K562 (cell line): ENCODE measurements around the gene ACCSL. TPM values are rescaled to one million over a fixed set of nuclear protein-coding genes. Genes with fewer than 3 reads are reported as not detected.
A peak's percentile ranks its signal among the peaks of the same experiment; 100 is the strongest.

Experiments used
- ATAC-seq: fragments of 200-7000 bp; cut with Tn5 transposase; 3 replicates; pipeline ENCODE4 v1.9.1; 2020; ENCODE audit warnings: moderate library complexity
- BruUV-seq: library from RNA; stranded (reverse); fragments of 400-500 nt; replicated peaks from 2 replicates; lab custom pipeline; 2021; lab: Mats Ljungman, UMichigan
- CTCF ChIA-PET: fragments of 300-600 bp; formaldehyde crosslinking; extraction: SDS; loops from one replicate; lab custom pipeline; 2021; ENCODE audit warnings: low intra/inter-chr PET ratio; lab: Yijun Ruan, JAX
- POLR2A ChIA-PET: fragments of 300-600, 350-650 bp; sonication (Branson Sonifier 250); formaldehyde crosslinking; extraction: SDS; loops from one replicate; lab custom pipeline; 2021; ENCODE audit warnings: antibody characterized with exemption, inconsistent platforms; lab: Yijun Ruan, JAX
- DNase-seq, 4 experiments: peaks; one replicate each; pipeline versions ENCODE4 v3.0.0 to v3.0.0-alpha.2; 2011 to 2018; ENCODE audit warnings: low spot score in 3 of 4, mixed read lengths in 3 of 4; ENCODE audit errors: extremely low read depth in 1 of 4
- FAIRE-seq: peaks from 2 replicates; lab custom pipeline; 2011; peaks lifted over from hg19 to GRCh38; lab: Jason Lieb, UNC
- H2AFZ ChIP-seq: 2 replicates; pipeline ENCODE4 v1.6.0; 2011; ENCODE audit warnings: low read depth, low read length, control low read depth, inconsistent platforms
- H3K27ac ChIP-seq: fragments of 200-600 bp; 3 replicates; pipeline ENCODE4 v1.8.0; 2011; ENCODE audit warnings: low read depth, mild to moderate bottlenecking, control low read depth, inconsistent platforms, low read length, moderate library complexity, mixed read lengths; ENCODE audit errors: extremely low read depth
- H3K27me3 ChIP-seq, 2 experiments: fragments of 300-600 bp in 1 of 2; 2 replicates in 1 of 2; 3 replicates in 1 of 2; pipeline versions ENCODE4 v1.6.0 to v1.8.0; 2011; ENCODE audit warnings: inconsistent platforms in 2 of 2, low read length in 2 of 2, mild to moderate bottlenecking in 1 of 2, mixed read lengths in 1 of 2, moderate library complexity in 1 of 2; ENCODE audit not compliant: control insufficient read depth in 2 of 2, insufficient read depth in 2 of 2
- H3K36me3 ChIP-seq: fragments of 300-600 bp; 3 replicates; pipeline ENCODE4 v1.8.0; 2011; ENCODE audit warnings: mild to moderate bottlenecking, low read length, inconsistent platforms; ENCODE audit not compliant: control insufficient read depth, insufficient read depth
- H3K4me1 ChIP-seq, 2 experiments: fragments of 200-600 bp in 1 of 2; replicated peaks in 1 of 2; 2 replicates in 1 of 2; 3 replicates in 1 of 2; pipeline versions ENCODE4 v1.5.1 to v1.8.0; 2011; ENCODE audit warnings: inconsistent platforms in 2 of 2, low read length in 2 of 2, mild to moderate bottlenecking in 1 of 2, mixed read lengths in 1 of 2, moderate library complexity in 1 of 2; ENCODE audit not compliant: control insufficient read depth in 2 of 2, insufficient read depth in 2 of 2
- H3K4me2 ChIP-seq: 2 replicates; pipeline ENCODE4 v1.6.1; 2011; ENCODE audit warnings: low read length, control low read depth, inconsistent platforms, mixed read lengths; ENCODE audit not compliant: insufficient read depth
- H3K4me3 ChIP-seq: fragments of 200-600 bp; sonication (generic), shearing (Covaris generic); 2 replicates; pipeline ENCODE4 v1.5.1; 2016; ENCODE audit warnings: control low read depth, inconsistent platforms
- H3K79me2 ChIP-seq: fragments of 200-600 bp; 3 replicates; pipeline ENCODE4 v1.8.0; 2011; ENCODE audit warnings: low read length, inconsistent platforms; ENCODE audit not compliant: control insufficient read depth, insufficient read depth
- H3K9ac ChIP-seq, 2 experiments: 2 replicates each; pipeline versions ENCODE4 v1.6.0 to v1.6.1; 2011; ENCODE audit warnings: low read depth in 2 of 2, low read length in 2 of 2, control low read depth in 1 of 2, inconsistent platforms in 1 of 2, mild to moderate bottlenecking in 1 of 2, mixed read lengths in 1 of 2; ENCODE audit not compliant: insufficient read depth in 1 of 2
- H3K9me1 ChIP-seq: one replicate; pipeline ENCODE4 v1.6.0; 2011; ENCODE audit warnings: inconsistent platforms, mild to moderate bottlenecking, low read length, moderate library complexity; ENCODE audit not compliant: control insufficient read depth, insufficient read depth
- H3K9me3 ChIP-seq: replicated peaks from 2 replicates; pipeline ENCODE4 v1.5.1; 2011; ENCODE audit warnings: low read depth, low read length, inconsistent platforms; ENCODE audit not compliant: control insufficient read depth, insufficient read depth
- H4K20me1 ChIP-seq: replicated peaks from 2 replicates; pipeline ENCODE4 v1.6.1; 2011; ENCODE audit warnings: low read length, inconsistent platforms, mixed read lengths; ENCODE audit not compliant: control insufficient read depth, insufficient read depth
- CBFA2T2 ChIP-seq: fragments of 450-650 bp; conservative IDR thresholded peaks from 2 replicates; pipeline ENCODE4 v1.6.1; 2017; ENCODE audit warnings: mild to moderate bottlenecking
- CBFA2T3 ChIP-seq: fragments of 450-650 bp; IDR thresholded peaks from 2 replicates; pipeline ENCODE4 v1.6.1; 2017
- EWSR1 ChIP-seq: fragments of 450-650 bp; IDR thresholded peaks from 2 replicates; pipeline ENCODE4 v1.6.1; 2018; ENCODE audit warnings: borderline replicate concordance, mild to moderate bottlenecking, low read depth, moderate library complexity; ENCODE audit not compliant: partially characterized antibody
- GABPA ChIP-seq: fragments of 200-800 bp; sonication (Bioruptor generic); conservative IDR thresholded peaks from 2 replicates; pipeline ENCODE4 v1.6.1; 2016; ENCODE audit warnings: low read depth, missing genetic modification characterization, missing compliant biosample characterization
- KAT8 ChIP-seq: fragments of 450-650 bp; IDR thresholded peaks from 2 replicates; pipeline ENCODE4 v1.6.1; 2016; ENCODE audit warnings: low read depth, mild to moderate bottlenecking
- KLF13 ChIP-seq: fragments of 450-650 bp; IDR thresholded peaks from 2 replicates; pipeline ENCODE4 v1.6.1; 2016; ENCODE audit warnings: missing genetic modification characterization, low read depth, mild to moderate bottlenecking, missing compliant biosample characterization, moderate library complexity, borderline replicate concordance
- MCM2 ChIP-seq: fragments of 450-650 bp; IDR thresholded peaks from 2 replicates; pipeline ENCODE4 v1.6.1; 2017; ENCODE audit warnings: low read depth, mild to moderate bottlenecking
- MEF2A ChIP-seq: IDR thresholded peaks from 2 replicates; pipeline ENCODE4 v1.6.1; 2011; ENCODE audit warnings: low read depth, mild to moderate bottlenecking, low read length, moderate library complexity; ENCODE audit not compliant: control insufficient read depth
- THAP12 ChIP-seq: fragments of 250-450 bp; sonication (Bioruptor Pico); IDR thresholded peaks from 2 replicates; pipeline ENCODE4 v1.9.0; 2021; ENCODE audit warnings: mild to moderate bottlenecking, inconsistent platforms
- ZNF3 ChIP-seq: fragments of 250-450 bp; sonication (Bioruptor Pico); IDR thresholded peaks from 2 replicates; pipeline ENCODE4 v1.5.0; 2021; ENCODE audit warnings: mild to moderate bottlenecking, moderate library complexity
- ZNF766 ChIP-seq: fragments of 200-800 bp; sonication (Bioruptor generic); conservative IDR thresholded peaks from 2 replicates; pipeline ENCODE4 v1.6.1; 2016; ENCODE audit warnings: missing genetic modification characterization, missing compliant biosample characterization
- WGBS: fragments of 100-300 bp; shearing (Covaris generic); methylation state at CpG from one replicate; pipeline ENCODE4 v1.1.6; 2016; ENCODE audit warnings: low coverage, mixed read lengths; ENCODE audit not compliant: insufficient coverage; ENCODE audit errors: missing lambda C conversion rate; 5-methylcytosine and 5-hydroxymethylcytosine counted together
- in situ Hi-C: fragments of 300-500 bp; cut with MboI; formaldehyde crosslinking; loops from 4 replicates; pipeline ENCODE4 v1.15.0; 2018; ENCODE audit warnings: inconsistent platforms, mixed read lengths
- intact Hi-C: fragments of 100-400 bp; cut with micrococcal nuclease; formaldehyde crosslinking; loops from 2 replicates; pipeline ENCODE4 v1.14.2; 2022
- polyA plus RNA-seq, 8 experiments: library from polyadenylated mRNA; depleted of rRNA in 4 of 8; stranded (reverse) in 5 of 8; unstranded in 3 of 8; fragments of >200 nt; fragmentation: Nextera tagmentation in 2 of 8; fragmentation: Illumina TruSeq in 1 of 8; extraction: Ambion mirVana in 2 of 8; extraction: Trizol in 1 of 8; gene quantifications; 2 replicates each; pipeline versions ENCODE4 v1.2.1 to v1.2.3, GENCODE V29; 2011 to 2014; ENCODE audit warnings: inconsistent platforms in 1 of 8, missing spikeins in 1 of 8
- total RNA-seq, 7 experiments: library from RNA; depleted of rRNA in 6 of 7; stranded (reverse); fragments of >200 nt in 6 of 7; fragmentation: Illumina TruSeq in 2 of 7; extraction: Trizol in 2 of 7; gene quantifications; 2 replicates each; pipeline versions ENCODE4 v1.2.1 to v1.2.3, GENCODE V29; 2011 to 2021; ENCODE audit warnings: low replicate concordance in 1 of 7
- TF ChIP-seq, protein P1 (sequence below): IDR thresholded peaks from 2 replicates; pipeline ENCODE4 v1.6.1; 2012; ENCODE audit warnings: low read depth, low read length, improper control_type of control experiment, borderline replicate concordance
- TF ChIP-seq, protein P2 (sequence below): sonication (generic); formaldehyde crosslinking; IDR thresholded peaks from 2 replicates; pipeline ENCODE4 v1.8.0; 2022; ENCODE audit warnings: mild to moderate bottlenecking, missing genetic modification reagents
- TF ChIP-seq, protein P3 (sequence below): sonication (generic); formaldehyde crosslinking; IDR thresholded peaks from 2 replicates; pipeline ENCODE4 v1.8.0; 2022; ENCODE audit warnings: mild to moderate bottlenecking, missing genetic modification reagents

ACCSL gene
- total and polyA plus RNA-seq, 9 of the 15 experiments (the other 6 are each of a cell fraction or from before 2014, with no cell fraction given) = not detected

DNA sequence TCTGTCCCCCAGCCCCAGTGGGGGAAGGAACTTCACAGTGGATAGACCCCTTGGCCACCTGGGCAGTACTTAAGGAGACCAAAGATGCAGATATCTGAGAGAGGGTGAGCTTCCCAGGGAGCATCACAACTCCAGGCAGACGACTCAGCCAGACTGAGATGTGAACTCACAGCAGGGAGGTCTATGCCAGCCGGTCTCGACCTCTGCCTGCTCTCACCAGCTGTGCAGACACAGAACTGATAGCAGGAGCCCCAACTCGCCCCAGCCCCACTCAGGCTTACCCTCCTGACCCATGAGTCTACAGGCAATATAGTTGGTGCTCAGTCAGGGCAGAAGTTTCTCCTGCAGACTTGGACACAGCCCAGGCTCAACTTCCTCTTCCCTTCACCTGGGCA, 29.7 kb upstream of the ACCSL start:
- Histone ChIP-seq H3K4me3 (no peak overlapping the region), H3K9me1 (no peaks in the 10 kb centered on the region), H3K36me3 (no peaks in the 10 kb centered on the region), H2AFZ (no peak overlapping the region), H3K27ac (no peak overlapping the region), H3K4me2 (no peak overlapping the region), H3K4me1 (no peaks in the 10 kb centered on the region), H3K79me2 (no peaks in the 10 kb centered on the region), H3K9me3 (no peaks in the 10 kb centered on the region), H4K20me1 (no peaks in the 10 kb centered on the region), H3K9ac (no peak overlapping the region), H3K27me3 (peaks cover 0 to 18% of the 10 kb centered on the region in 2 experiments; a peak in 2 of 5 replicates)
- DNase-seq = no peak
- FAIRE-seq = no peak
- ATAC-seq = no peak; the same call in 2 of the 3 replicates
- in situ Hi-C loops (no loop called here), intact Hi-C loops (no loop called here)
- WGBS = 2% methylated on average over 4 of the region's 4 CpGs
- POLR2A ChIA-PET = interaction anchor here (0.6 to 1.2 kb wide), 2 partner anchors 14 to 26 kb away, joined by 3 read pairs; no protein-coding TSS in a partner anchor
- CTCF ChIA-PET = no interaction called here
- no TSS peak for BruUV-seq
- TF ChIP-seq CBFA2T3 (peak; percentile 15; the same call in 1 of the 2 replicates), KAT8 (no peak), ZNF3 (CRISPR knock-in tag) (no peak), EWSR1 (no peak), GABPA (tag) (no peak), THAP12 (CRISPR knock-in tag) (no peak), CBFA2T2 (peak; percentile 24), MEF2A (no peak), MCM2 (no peak), ZNF766 (CRISPR knock-in tag) (no peak), KLF13 (tag) (no peak)
- TF ChIP-seq, protein P1, sequence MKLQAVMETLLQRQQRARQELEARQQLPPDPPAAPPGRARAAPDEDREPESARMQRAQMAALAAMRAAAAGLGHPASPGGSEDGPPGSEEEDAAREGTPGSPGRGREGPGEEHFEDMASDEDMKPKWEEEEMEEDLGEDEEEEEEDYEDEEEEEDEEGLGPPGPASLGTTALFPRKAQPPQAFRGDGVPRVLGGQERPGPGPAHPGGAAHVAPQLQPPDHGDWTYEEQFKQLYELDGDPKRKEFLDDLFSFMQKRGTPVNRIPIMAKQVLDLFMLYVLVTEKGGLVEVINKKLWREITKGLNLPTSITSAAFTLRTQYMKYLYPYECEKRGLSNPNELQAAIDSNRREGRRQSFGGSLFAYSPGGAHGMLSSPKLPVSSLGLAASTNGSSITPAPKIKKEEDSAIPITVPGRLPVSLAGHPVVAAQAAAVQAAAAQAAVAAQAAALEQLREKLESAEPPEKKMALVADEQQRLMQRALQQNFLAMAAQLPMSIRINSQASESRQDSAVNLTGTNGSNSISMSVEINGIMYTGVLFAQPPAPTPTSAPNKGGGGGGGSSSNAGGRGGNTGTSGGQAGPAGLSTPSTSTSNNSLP = no peak
- TF ChIP-seq, protein P2, sequence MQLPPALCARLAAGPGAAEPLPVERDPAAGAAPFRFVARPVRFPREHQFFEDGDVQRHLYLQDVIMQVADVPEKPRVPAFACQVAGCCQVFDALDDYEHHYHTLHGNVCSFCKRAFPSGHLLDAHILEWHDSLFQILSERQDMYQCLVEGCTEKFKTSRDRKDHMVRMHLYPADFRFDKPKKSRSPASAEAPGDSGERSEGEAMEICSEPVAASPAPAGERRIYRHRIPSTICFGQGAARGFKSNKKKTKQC (CRISPR knock-in tag) = no peak
- TF ChIP-seq, protein P3, sequence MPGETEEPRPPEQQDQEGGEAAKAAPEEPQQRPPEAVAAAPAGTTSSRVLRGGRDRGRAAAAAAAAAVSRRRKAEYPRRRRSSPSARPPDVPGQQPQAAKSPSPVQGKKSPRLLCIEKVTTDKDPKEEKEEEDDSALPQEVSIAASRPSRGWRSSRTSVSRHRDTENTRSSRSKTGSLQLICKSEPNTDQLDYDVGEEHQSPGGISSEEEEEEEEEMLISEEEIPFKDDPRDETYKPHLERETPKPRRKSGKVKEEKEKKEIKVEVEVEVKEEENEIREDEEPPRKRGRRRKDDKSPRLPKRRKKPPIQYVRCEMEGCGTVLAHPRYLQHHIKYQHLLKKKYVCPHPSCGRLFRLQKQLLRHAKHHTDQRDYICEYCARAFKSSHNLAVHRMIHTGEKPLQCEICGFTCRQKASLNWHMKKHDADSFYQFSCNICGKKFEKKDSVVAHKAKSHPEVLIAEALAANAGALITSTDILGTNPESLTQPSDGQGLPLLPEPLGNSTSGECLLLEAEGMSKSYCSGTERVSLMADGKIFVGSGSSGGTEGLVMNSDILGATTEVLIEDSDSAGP = no peak
